IMR-90 (cell line): ENCODE results near the gene ABR. TPM values are rescaled to one million over a fixed set of nuclear protein-coding genes. Genes with fewer than 3 reads are reported as not detected.

ENCODE experiments used
- ATAC-seq: fragments of 200-7000 bp; cut with Tn5 transposase; 2 replicates; pipeline ENCODE4 v1.9.1; 2020; ENCODE audit warnings: low read depth, mild to moderate bottlenecking, moderate library complexity
- BruUV-seq: library from RNA; stranded (reverse); fragments of 400-500 nt; replicated peaks from 2 replicates; lab custom pipeline; 2021; lab: Mats Ljungman, UMichigan
- CTCF ChIA-PET: fragments of 300-600 bp; formaldehyde crosslinking; extraction: SDS; loops from one replicate; lab custom pipeline; 2021; ENCODE audit warnings: antibody characterized with exemption; lab: Yijun Ruan, JAX
- POLR2A ChIA-PET: fragments of 300-600 bp; sonication (Branson Sonifier 250); formaldehyde crosslinking; loops from one replicate; lab custom pipeline; 2022; ENCODE audit warnings: antibody characterized with exemption; ENCODE audit not compliant: unreplicated experiment; lab: Charles Lee
- DNase-seq: peaks from one replicate; pipeline ENCODE4 v3.0.0; 2013
- H2AFZ ChIP-seq: replicated peaks from 2 replicates; pipeline ENCODE3; 2013; ENCODE audit warnings: low read length, mild to moderate bottlenecking; ENCODE audit not compliant: poor library complexity
- H2AK5ac ChIP-seq: 2 replicates; pipeline ENCODE4 v1.6.1; 2013; ENCODE audit warnings: low read depth, low read length, inconsistent platforms
- H2AK9ac ChIP-seq: replicated peaks from 2 replicates; pipeline ENCODE3; 2013; ENCODE audit warnings: mild to moderate bottlenecking, low read depth, low read length, moderate library complexity; ENCODE audit not compliant: poor library complexity
- H2BK120ac ChIP-seq: 2 replicates; pipeline ENCODE4 v1.6.1; 2013; ENCODE audit warnings: low read depth, low read length, inconsistent platforms
- H2BK15ac ChIP-seq: 3 replicates; pipeline ENCODE4 v1.6.1; 2013; ENCODE audit warnings: low read depth, low read length, inconsistent platforms
- H2BK20ac ChIP-seq: 2 replicates; pipeline ENCODE4 v1.6.1; 2013; ENCODE audit warnings: low read depth, mild to moderate bottlenecking, inconsistent platforms, low read length, moderate library complexity
- H2BK5ac ChIP-seq: 2 replicates; pipeline ENCODE4 v1.6.1; 2013; ENCODE audit warnings: mild to moderate bottlenecking, low read depth, low read length, inconsistent platforms; ENCODE audit not compliant: poor library complexity, severe bottlenecking
- H3K14ac ChIP-seq: replicated peaks from 2 replicates; pipeline ENCODE4 v1.6.1; 2013; ENCODE audit warnings: low read depth, low read length, inconsistent platforms
- H3K18ac ChIP-seq: 2 replicates; pipeline ENCODE4 v1.6.1; 2013; ENCODE audit warnings: low read depth, low read length, control low read depth
- H3K23ac ChIP-seq: 2 replicates; pipeline ENCODE4 v1.6.1; 2013; ENCODE audit warnings: low read depth, low read length, inconsistent platforms
- H3K27ac ChIP-seq: 2 replicates; pipeline ENCODE4 v1.5.1; 2013; ENCODE audit warnings: mild to moderate bottlenecking, control low read depth, low read length; ENCODE audit not compliant: insufficient read depth
- H3K27me3 ChIP-seq: 2 replicates; pipeline ENCODE4 v1.6.1; 2013; ENCODE audit warnings: low read length; ENCODE audit not compliant: control insufficient read depth, insufficient read depth
- H3K36me3 ChIP-seq: 2 replicates; pipeline ENCODE4 v1.6.1; 2013; ENCODE audit warnings: low read length, mixed read lengths; ENCODE audit not compliant: control insufficient read depth, insufficient read depth
- H3K4ac ChIP-seq: 2 replicates; pipeline ENCODE4 v1.6.1; 2013; ENCODE audit warnings: low read depth, low read length, inconsistent platforms
- H3K4me1 ChIP-seq: 2 replicates; pipeline ENCODE4 v1.6.1; 2013; ENCODE audit warnings: low read length, mixed read lengths; ENCODE audit not compliant: control insufficient read depth, insufficient read depth
- H3K4me2 ChIP-seq: 2 replicates; pipeline ENCODE4 v1.6.1; 2013; ENCODE audit warnings: low read depth, mild to moderate bottlenecking, control low read depth, low read length, moderate library complexity
- H3K4me3 ChIP-seq: 2 replicates; pipeline ENCODE4 v1.5.1; 2013; ENCODE audit warnings: low read depth, mild to moderate bottlenecking, control low read depth, low read length, moderate library complexity; ENCODE audit not compliant: insufficient read depth
- H3K56ac ChIP-seq: 2 replicates; pipeline ENCODE4 v1.6.1; 2013; ENCODE audit warnings: low read length, inconsistent platforms; ENCODE audit not compliant: insufficient read depth; ENCODE audit errors: extremely low read depth
- H3K79me1 ChIP-seq, 2 experiments: 2 replicates each; pipeline ENCODE4 v1.6.1; 2013; ENCODE audit warnings: low read length in 2 of 2, inconsistent platforms in 1 of 2, low read depth in 1 of 2
- H3K9ac ChIP-seq: 2 replicates; pipeline ENCODE4 v1.6.1; 2013; ENCODE audit warnings: low read depth, low read length, control low read depth
- H3K9me1 ChIP-seq: 2 replicates; pipeline ENCODE4 v1.6.1; 2013; ENCODE audit warnings: low read length, inconsistent platforms; ENCODE audit not compliant: insufficient read depth
- H3K9me3 ChIP-seq: 2 replicates; pipeline ENCODE4 v1.6.1; 2013; ENCODE audit warnings: low read length; ENCODE audit not compliant: control insufficient read depth, insufficient read depth
- H4K20me1 ChIP-seq: 2 replicates; pipeline ENCODE4 v1.6.1; 2013; ENCODE audit warnings: low read length, inconsistent platforms; ENCODE audit not compliant: insufficient read depth
- H4K5ac ChIP-seq: 2 replicates; pipeline ENCODE4 v1.6.1; 2013; ENCODE audit warnings: mild to moderate bottlenecking, low read depth, low read length, control low read depth
- H4K8ac ChIP-seq, 2 experiments: 2 replicates each; pipeline ENCODE4 v1.6.1; 2013; ENCODE audit warnings: low read depth in 2 of 2, low read length in 2 of 2, control low read depth in 1 of 2, inconsistent platforms in 1 of 2
- H4K91ac ChIP-seq: 2 replicates; pipeline ENCODE4 v1.6.1; 2013; ENCODE audit warnings: low read depth, low read length, inconsistent platforms; ENCODE audit not compliant: insufficient read depth
- MAZ ChIP-seq: IDR thresholded peaks from 2 replicates; pipeline ENCODE4 v1.6.1; 2012; ENCODE audit warnings: low read depth, mild to moderate bottlenecking, low read length, improper control_type of control experiment, moderate library complexity, borderline replicate concordance
- RAD21 ChIP-seq: IDR thresholded peaks from 2 replicates; pipeline ENCODE4 v1.6.1; 2012; ENCODE audit warnings: low read length, improper control_type of control experiment
- SMC3 ChIP-seq: fragments of 150-350 bp; IDR thresholded peaks from 2 replicates; pipeline ENCODE4 v1.6.1; 2016; ENCODE audit warnings: low read depth, mild to moderate bottlenecking, antibody characterized with exemption, low read length, moderate library complexity
- WGBS, 2 experiments: methylation state at CpG; one replicate each; pipeline versions ENCODE4 v1.1.5 to v1.1.7; 2013; ENCODE audit warnings: missing lambda C conversion rate in 2 of 2; ENCODE audit not compliant: insufficient read length in 1 of 2; ENCODE audit errors: extremely low coverage in 2 of 2; 5-methylcytosine and 5-hydroxymethylcytosine counted together
- dilution Hi-C: fragments of 300-500 bp; cut with HindIII; formaldehyde crosslinking; loops from one replicate; pipeline ENCODE4 v1.14.3; 2018; ENCODE audit warnings: low sequenced_read_pairs; ENCODE audit not compliant: unreplicated experiment
- in situ Hi-C: fragments of 300-500 bp; cut with MboI; formaldehyde crosslinking; loops from 3 replicates; pipeline ENCODE4 v1.14.3; 2019; ENCODE audit warnings: low sequenced_read_pairs, inconsistent platforms, mixed read lengths
- intact Hi-C: fragments of 100-400 bp; cut with micrococcal nuclease; formaldehyde crosslinking; loops from 2 replicates; pipeline ENCODE4 v1.10.0; 2022
- polyA plus RNA-seq, 3 experiments: library from polyadenylated mRNA; depleted of rRNA; stranded (reverse); fragments of >200 nt; gene quantifications; 2 replicates each; pipeline ENCODE4 v1.2.3, GENCODE V29; 2012; ENCODE audit warnings: low replicate concordance in 1 of 3
- total RNA-seq: library from RNA; depleted of rRNA; stranded (reverse); fragments of >200 nt; gene quantifications from 2 replicates; pipeline ENCODE4 v1.2.3, GENCODE V29; 2012

The ABR gene
- total and polyA plus RNA-seq, 2 of the 4 experiments (the other 2 are of a cell fraction), result 28.3 to 79.7 TPM

DNA sequence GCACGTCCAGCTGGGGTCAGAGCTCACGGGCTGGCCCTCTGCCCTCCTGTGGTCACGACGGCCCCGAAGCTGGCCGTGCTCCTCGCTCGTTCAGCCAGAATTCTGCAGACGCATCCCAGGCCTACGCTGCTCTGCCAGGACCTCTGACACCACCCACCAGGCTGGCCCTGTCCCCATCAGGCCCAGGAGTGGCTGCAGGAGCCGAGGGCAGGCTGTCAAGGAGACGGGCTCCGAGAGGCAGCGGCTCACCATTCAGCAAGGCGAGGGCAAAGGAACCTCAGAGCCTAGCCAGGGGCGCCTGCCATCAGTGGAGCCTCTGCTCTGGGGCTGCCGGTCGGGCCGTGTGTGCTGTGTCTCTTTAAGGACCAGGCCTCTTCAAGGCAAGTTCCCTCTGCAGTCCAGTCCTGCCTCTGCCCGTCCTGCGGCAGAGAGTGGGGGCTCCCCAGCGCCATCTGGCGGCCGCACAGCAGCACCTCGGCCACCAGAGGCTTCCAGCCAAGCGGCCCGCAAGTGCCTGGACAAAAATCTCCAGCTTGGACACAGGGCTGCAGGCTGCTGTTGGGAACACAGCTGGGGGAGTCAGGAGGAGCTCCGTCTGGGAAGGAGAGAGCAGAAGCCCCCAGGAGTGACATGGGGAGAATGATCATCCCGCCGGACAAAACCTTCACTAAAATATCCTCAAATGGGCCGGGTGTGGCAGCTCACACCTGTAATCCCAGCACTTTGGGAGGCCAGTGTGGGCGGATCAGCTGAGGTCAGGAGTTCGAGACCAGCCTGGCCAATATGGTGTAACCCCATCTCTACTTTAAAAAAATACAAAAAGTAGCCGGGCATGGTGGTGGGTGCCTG lies 7.4 kb upstream of the ABR start (continued):
- TF ChIP-seq MAZ (no peak), RAD21 (peak; percentile 90), SMC3 (peak; percentile 98)

DNA sequence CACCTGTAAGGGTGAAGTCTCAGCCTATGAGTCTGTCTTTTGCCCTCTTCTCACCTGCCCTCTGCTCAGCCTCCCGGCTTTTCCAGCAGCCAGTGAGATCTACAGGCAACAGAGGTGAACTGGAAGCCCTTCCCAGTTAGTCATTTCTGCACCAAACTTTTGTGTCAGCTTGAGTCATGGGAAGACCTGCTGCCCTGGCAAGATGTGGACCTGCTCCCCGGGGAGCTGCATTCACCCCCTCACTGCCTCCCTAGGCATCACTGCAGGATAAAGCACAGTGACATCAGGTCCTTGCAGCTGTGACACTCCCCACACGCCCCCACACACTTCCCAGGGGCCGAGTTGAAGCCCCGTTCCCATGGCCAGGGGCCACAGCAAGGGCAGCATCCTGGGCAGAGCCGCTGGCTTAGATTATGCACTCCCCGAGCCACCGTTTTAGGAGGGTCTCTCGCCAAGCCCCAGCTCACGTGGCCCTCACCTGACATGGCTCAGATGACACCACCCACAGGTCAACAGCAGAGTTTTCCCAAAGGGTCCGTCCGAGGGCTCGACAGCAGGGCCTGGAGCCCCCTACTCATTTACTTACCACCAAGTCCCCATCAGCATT lies 6.5 kb upstream of the ABR start:
- H3K23ac ChIP-seq, result no peak overlapping the region
- dilution Hi-C loops, result no loop called here
- POLR2A ChIA-PET, result no interaction called here
- no peak overlapping the region for H3K9ac ChIP-seq
- peaks cover 17% of the 10 kb centered on the region for H3K27me3 ChIP-seq
- H2AK5ac ChIP-seq, result 0 out of 2 replicates have a peak overlapping the region, but pooled peaks have one; percentile 47
- no peak overlapping the region for H3K14ac ChIP-seq
- peaks cover 4% of the 10 kb centered on the region for H3K9me1 ChIP-seq
- no peak overlapping the region for H4K91ac ChIP-seq
- CTCF ChIA-PET, result interaction anchor here (0.8 to 1.0 kb wide), 2 partner anchors 38 to 64 kb away, joined by 3 to 5 read pairs; no protein-coding TSS in a partner anchor
- H3K4me2 ChIP-seq, result no peak overlapping the region
- no peak overlapping the region for H2BK15ac ChIP-seq
- no peak overlapping the region for H3K4me3 ChIP-seq
- DNase-seq (peak; percentile 74), ATAC-seq (no peak)
- H2BK20ac ChIP-seq, result no peak overlapping the region
- H3K56ac ChIP-seq, result no peak overlapping the region
- intact Hi-C loops, result loop anchor here (2.0 to 5.0 kb wide), 2 partner anchors 49 to 72 kb away; no protein-coding TSS in a partner anchor
- no peak overlapping the region for H2BK5ac ChIP-seq
- no peaks in the 10 kb centered on the region for H3K36me3 ChIP-seq
- BruUV-seq, result no TSS peak
- WGBS, 2 experiments, result 74% methylated on average over 8 of the region's 13 CpGs; no CpG with 5 or more reads in 1 of the 2 experiments
- no peak overlapping the region for H3K4ac ChIP-seq
- H3K79me1 ChIP-seq, result no peaks in the 10 kb centered on the region
- H4K8ac ChIP-seq, result no peak overlapping the region
- H2AK9ac ChIP-seq, result no peak overlapping the region
- H3K9me3 ChIP-seq, result no peaks in the 10 kb centered on the region
- H4K5ac ChIP-seq, result no peak overlapping the region
- H4K20me1 ChIP-seq, result 0 out of 2 replicates have a peak, but pooled peaks cover 2% of the 10 kb centered on the region
- peaks cover 10% of the 10 kb centered on the region for H3K4me1 ChIP-seq
- no peak overlapping the region for H2AFZ ChIP-seq
- H2BK120ac ChIP-seq, result no peak overlapping the region
- no peak overlapping the region for H3K27ac ChIP-seq
- TF ChIP-seq MAZ (peak; percentile 20; the same call in 1 of the 2 replicates), SMC3 (no peak)
- in situ Hi-C loops, result loop anchor here (5.0 kb wide), 1 partner anchor 44 kb away; no protein-coding TSS in a partner anchor
- no peak overlapping the region for H3K18ac ChIP-seq
